HCT116 (cell line): Measurements from ENCODE around the gene EPHA3. TPM values are rescaled to one million over a fixed set of nuclear protein-coding genes. Genes with fewer than 3 reads are reported as not detected.

Experiments
- ATAC-seq: fragments of 200-7000 bp; cut with Tn5 transposase; 2 replicates; pipeline ENCODE4 v1.9.1; 2020; ENCODE audit warnings: mild to moderate bottlenecking, moderate library complexity
- BruUV-seq: library from RNA; stranded (reverse); fragments of 400-500 nt; replicated peaks from 2 replicates; lab custom pipeline; 2021; lab: Mats Ljungman, UMichigan
- CTCF ChIA-PET: fragments of 300-600 bp; sonication (Branson Sonifier 250); formaldehyde crosslinking; loops from one replicate; lab custom pipeline; 2021; ENCODE audit warnings: antibody characterized with exemption; lab: Charles Lee
- POLR2A ChIA-PET: fragments of 300-600, 350-600 bp; sonication (Branson Sonifier 250); formaldehyde crosslinking; loops from one replicate; lab custom pipeline; 2021; ENCODE audit warnings: antibody characterized with exemption; lab: Charles Lee
- RAD21 ChIA-PET, 2 experiments: fragments of 300-600 bp; sonication (Branson Sonifier 250); formaldehyde crosslinking; loops; one replicate each; lab custom pipeline; 2023; ENCODE audit warnings: low total read pairs in 2 of 2; ENCODE audit not compliant: uncharacterized antibody in 2 of 2, unreplicated experiment in 2 of 2, low non-redundant PET in 1 of 2; lab: Charles Lee
- DNase-seq: peaks from one replicate; pipeline ENCODE4 v3.0.0-alpha.2; 2010; ENCODE audit warnings: low read depth, low spot score
- H2AFZ ChIP-seq: fragments of 200-600 bp; shearing (Covaris generic), sonication (generic); 2 replicates; pipeline ENCODE4 v1.6.1; 2017; ENCODE audit warnings: low read depth, mixed run types, mixed read lengths, antibody characterized with exemption, low read length; ENCODE audit not compliant: poor library complexity, severe bottlenecking
- H3K27ac ChIP-seq: 2 replicates; pipeline ENCODE4 v1.5.1; 2012; ENCODE audit warnings: low read depth, low read length
- H3K27me3 ChIP-seq: fragments of 200-600 bp; sonication (generic); 2 replicates; pipeline ENCODE4 v1.6.1; 2016; ENCODE audit warnings: mixed run types, low read length, mixed read lengths; ENCODE audit not compliant: insufficient read depth
- H3K36me3 ChIP-seq, 2 experiments: fragments of 200-500 bp in 1 of 2; fragments of 200-600 bp in 1 of 2; sonication (Bioruptor generic) in 1 of 2; sonication (generic) in 1 of 2; 2 replicates each; pipeline versions ENCODE4 v1.5.1 to v1.6.1; 2014 to 2016; ENCODE audit warnings: low read length in 2 of 2, inconsistent platforms in 1 of 2, mixed read lengths in 1 of 2, mixed run types in 1 of 2; ENCODE audit not compliant: insufficient read depth in 2 of 2, control insufficient read depth in 1 of 2
- H3K4me1 ChIP-seq, 2 experiments: fragments of 200-600 bp in 1 of 2; sonication (generic) in 1 of 2; 2 replicates each; pipeline versions ENCODE4 v1.5.1 to v1.6.1; 2012 to 2017; ENCODE audit warnings: low read length in 2 of 2, inconsistent platforms in 1 of 2, mild to moderate bottlenecking in 1 of 2, mixed read lengths in 1 of 2, mixed run types in 1 of 2, moderate library complexity in 1 of 2; ENCODE audit not compliant: insufficient read depth in 2 of 2, control insufficient read depth in 1 of 2
- H3K4me2 ChIP-seq: fragments of 200-600 bp; sonication (generic); 2 replicates; pipeline ENCODE4 v1.6.1; 2017; ENCODE audit warnings: mixed run types, low read length, mixed read lengths
- H3K4me3 ChIP-seq, 2 experiments: fragments of 200-600 bp in 1 of 2; sonication (generic) in 1 of 2; replicated peaks in 1 of 2; 2 replicates each; pipeline ENCODE4 v1.5.1; 2011 to 2016; ENCODE audit warnings: low read length in 2 of 2, control low read depth in 1 of 2, low read depth in 1 of 2, mild to moderate bottlenecking in 1 of 2, mixed read lengths in 1 of 2, mixed run types in 1 of 2
- H3K79me2 ChIP-seq: fragments of 200-600 bp; sonication (generic); 2 replicates; pipeline ENCODE4 v1.6.1; 2017; ENCODE audit warnings: mild to moderate bottlenecking, mixed run types, low read length, moderate library complexity, mixed read lengths; ENCODE audit not compliant: insufficient read depth
- H3K9ac ChIP-seq: fragments of 200-600 bp; sonication (generic); 2 replicates; pipeline ENCODE4 v1.6.1; 2016; ENCODE audit warnings: low read length, mixed read lengths
- H3K9me2 ChIP-seq: fragments of 200-600 bp; sonication (generic), shearing (Covaris generic); 2 replicates; pipeline ENCODE4 v1.6.1; 2017; ENCODE audit warnings: mixed run types, mild to moderate bottlenecking, moderate library complexity; ENCODE audit not compliant: insufficient read depth
- H3K9me3 ChIP-seq, 2 experiments: fragments of 200-500 bp in 1 of 2; fragments of 200-600 bp in 1 of 2; sonication (Bioruptor generic) in 1 of 2; sonication (generic) in 1 of 2; 2 replicates each; pipeline ENCODE4 v1.6.1; 2014 to 2017; ENCODE audit warnings: low read length in 2 of 2, mixed read lengths in 2 of 2, inconsistent platforms in 1 of 2, low read depth in 1 of 2, mild to moderate bottlenecking in 1 of 2, mixed run types in 1 of 2, moderate library complexity in 1 of 2; ENCODE audit not compliant: control insufficient read depth in 1 of 2, insufficient read depth in 1 of 2
- H4K20me1 ChIP-seq: fragments of 200-600 bp; sonication (generic), shearing (Covaris generic); 2 replicates; pipeline ENCODE4 v1.6.1; 2017; ENCODE audit warnings: mixed run types, mild to moderate bottlenecking, moderate library complexity; ENCODE audit not compliant: insufficient read depth
- ATF3 ChIP-seq: IDR thresholded peaks from 2 replicates; pipeline ENCODE4 v1.6.1; 2012
- CTCF ChIP-seq, 3 experiments: fragments of 200-600 bp in 1 of 3; sonication (generic) in 1 of 3; IDR thresholded peaks in 2 of 3; conservative IDR thresholded peaks in 1 of 3; 2 replicates each; pipeline ENCODE4 v1.5.1; 2012 to 2017; ENCODE audit warnings: low read depth in 2 of 3, low read length in 2 of 3, antibody characterized with exemption in 1 of 3, borderline replicate concordance in 1 of 3, control low read depth in 1 of 3, mild to moderate bottlenecking in 1 of 3, mixed read lengths in 1 of 3, mixed run types in 1 of 3, moderate library complexity in 1 of 3; ENCODE audit not compliant: insufficient read depth in 1 of 3
- EGR1 ChIP-seq: IDR thresholded peaks from 2 replicates; pipeline ENCODE4 v1.6.1; 2012; ENCODE audit warnings: low read depth
- EZH2 ChIP-seq: fragments of 200-600 bp; sonication (generic); IDR thresholded peaks from 2 replicates; pipeline ENCODE4 v1.6.1; 2017; ENCODE audit warnings: antibody characterized with exemption, mixed run types
- EZH2phosphoT487 ChIP-seq: fragments of 200-600 bp; IDR thresholded peaks from 2 replicates; pipeline ENCODE4 v1.6.1; 2018; ENCODE audit warnings: antibody characterized with exemption, borderline replicate concordance
- FOSL1 ChIP-seq: IDR thresholded peaks from 2 replicates; pipeline ENCODE4 v1.6.1; 2012; ENCODE audit warnings: low read depth
- JUND ChIP-seq: IDR thresholded peaks from 2 replicates; pipeline ENCODE4 v1.6.1; 2012
- MAX ChIP-seq: IDR thresholded peaks from 2 replicates; pipeline ENCODE4 v1.6.1; 2012
- POLR2A ChIP-seq: IDR thresholded peaks from 2 replicates; pipeline ENCODE4 v1.7.0; 2011; ENCODE audit warnings: borderline replicate concordance; ENCODE audit not compliant: insufficient read depth, insufficient read length; ENCODE audit errors: extremely low read depth
- POLR2AphosphoS5 ChIP-seq: IDR thresholded peaks from 2 replicates; pipeline ENCODE4 v1.6.1; 2011; ENCODE audit warnings: mild to moderate bottlenecking, low read depth, low read length, moderate library complexity
- REST ChIP-seq: IDR thresholded peaks from 2 replicates; pipeline ENCODE4 v1.6.1; 2012; ENCODE audit warnings: low read depth
- SIN3A ChIP-seq: IDR thresholded peaks from 2 replicates; pipeline ENCODE4 v1.6.1; 2012; ENCODE audit warnings: low read depth
- SP1 ChIP-seq: IDR thresholded peaks from 2 replicates; pipeline ENCODE4 v1.6.1; 2012; ENCODE audit warnings: low read depth
- YY1 ChIP-seq: IDR thresholded peaks from 2 replicates; pipeline ENCODE4 v1.6.1; 2011; ENCODE audit warnings: low read length, low read depth, moderate library complexity, mild to moderate bottlenecking; ENCODE audit not compliant: insufficient replicate concordance; ENCODE audit errors: extremely low read depth
- ZBTB33 ChIP-seq: IDR thresholded peaks from 2 replicates; pipeline ENCODE4 v1.6.1; 2011; ENCODE audit warnings: mild to moderate bottlenecking, low read length, moderate library complexity; ENCODE audit not compliant: insufficient replicate concordance; ENCODE audit errors: extremely low read depth
- ZFX ChIP-seq: fragments of 450-650 bp; IDR thresholded peaks from 2 replicates; pipeline ENCODE4 v1.6.1; 2017
- ZNF274 ChIP-seq: fragments of 200-500 bp; sonication (Bioruptor generic); IDR thresholded peaks from 2 replicates; pipeline ENCODE4 v1.6.1; 2014; ENCODE audit warnings: mild to moderate bottlenecking, low read depth, low read length, inconsistent platforms
- intact Hi-C: fragments of 100-400 bp; cut with micrococcal nuclease; formaldehyde crosslinking; loops from 2 replicates; pipeline ENCODE4 v1.10.0; 2022
- total RNA-seq: library from RNA; stranded (reverse); gene quantifications from one replicate; pipeline ENCODE4 v1.2.1, GENCODE V29; 2021; ENCODE audit not compliant: unreplicated experiment

Gene EPHA3
- total RNA-seq, 1 experiment from 2014 or later, result not detected

GRCh38 chr3:89079944-89080343, 27.5 kb upstream of the EPHA3 start:
- POLR2A ChIA-PET, result no interaction called here
- Histone ChIP-seq H3K4me3 (no peak overlapping the region), H4K20me1 (no peaks in the 10 kb centered on the region), H3K4me1 (no peaks in the 10 kb centered on the region), H2AFZ (no peak overlapping the region), H3K36me3 (no peaks in the 10 kb centered on the region), H3K79me2 (no peaks in the 10 kb centered on the region), H3K27me3 (no peaks in the 10 kb centered on the region), H3K9ac (no peak overlapping the region), H3K4me2 (no peak overlapping the region), H3K27ac (no peak overlapping the region), H3K9me3 (peaks cover 7 to 11% of the 10 kb centered on the region in 2 experiments; a peak in 2 of 4 replicates), H3K9me2 (no peaks in the 10 kb centered on the region)
- BruUV-seq, result no TSS peak
- no peak for ATAC-seq
- TF ChIP-seq YY1 (no peak), ZNF274 (no peak), EZH2phosphoT487 (no peak), REST (no peak), SP1 (no peak), JUND (no peak), ZBTB33 (no peak), MAX (no peak), EZH2 (no peak), POLR2A (no peak), ZFX (no peak), POLR2AphosphoS5 (no peak), SIN3A (no peak), FOSL1 (no peak), EGR1 (no peak), CTCF (IDR thresholded peaks at IDR 0.05 in 2 of 3, conservative IDR thresholded peaks at IDR 0.05 in 1 of 3; ENCODE audit: borderline replicate concordance in 1 of 3, insufficient read depth in 1 of 3, low read depth in 2 of 3, low read length in 2 of 3) (no peak), ATF3 (no peak)
- RAD21 ChIA-PET, result no interaction called here
- no peak for DNase-seq
- CTCF ChIA-PET, result no interaction called here
- intact Hi-C loops, result no loop called here
